GM12872 (cell line): ENCODE data around the gene KYNU.

Experiments
- CTCF ChIP-seq: IDR thresholded peaks from 3 replicates; pipeline ENCODE4 v1.5.1; 2011; ENCODE audit warnings: low read depth, mild to moderate bottlenecking, low read length, moderate library complexity; ENCODE audit not compliant: insufficient read depth

The KYNU gene

GRCh38 chr2:142989273-142990204, 112.1 kb downstream of the KYNU start:
- peak; percentile 46; the same call in 2 of the 3 replicates for TF ChIP-seq CTCF

GRCh38 chr2:142991295-142991694, 113.8 kb downstream of the KYNU start:
- TF ChIP-seq CTCF, result no peak

- no peak for TF ChIP-seq CTCF
These were observed 115.4 kb downstream of the KYNU start for GRCh38 chr2:142992840-142993239.

- no peak for TF ChIP-seq CTCF
These were observed 116.3 kb downstream of the KYNU start for GRCh38 chr2:142993771-142994170.

DNA sequence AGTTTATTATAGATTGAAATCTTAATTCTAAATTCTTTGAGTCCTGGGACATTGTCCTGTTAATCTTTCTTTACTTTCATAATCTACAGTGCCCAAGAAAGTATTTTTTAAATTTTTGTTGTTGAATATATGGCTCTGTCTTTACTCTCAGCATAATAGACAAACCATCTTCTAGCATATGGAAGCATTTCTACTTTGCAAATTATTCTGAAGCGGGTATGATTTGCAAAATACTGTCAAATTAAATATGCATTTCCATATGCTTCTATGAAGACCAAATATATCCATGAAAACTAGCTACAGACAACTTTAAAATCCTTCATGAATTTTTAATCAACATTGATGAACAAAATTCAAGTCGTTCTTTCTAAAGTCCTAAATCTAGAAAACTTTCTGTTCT, 117.2 kb downstream of the KYNU start:
- TF ChIP-seq CTCF, result no peak

- no peak for TF ChIP-seq CTCF
These were observed 119.8 kb downstream of the KYNU start for GRCh38 chr2:142997231-142997630.

- TF ChIP-seq CTCF, result no peak
These were observed 123.1 kb downstream of the KYNU start for GRCh38 chr2:143000599-143000998.
